Measurements from ENCODE around the gene C22orf39. TPM values are rescaled to one million over a fixed set of nuclear protein-coding genes. Genes with fewer than 3 reads are reported as not detected.

C22orf39 gene
- total and polyA plus RNA-seq, 10 of the 15 experiments (the other 5 are each of a cell fraction or from before 2014, with no cell fraction given): 6.7 to 47.0 (median 26.5) TPM

DNA sequence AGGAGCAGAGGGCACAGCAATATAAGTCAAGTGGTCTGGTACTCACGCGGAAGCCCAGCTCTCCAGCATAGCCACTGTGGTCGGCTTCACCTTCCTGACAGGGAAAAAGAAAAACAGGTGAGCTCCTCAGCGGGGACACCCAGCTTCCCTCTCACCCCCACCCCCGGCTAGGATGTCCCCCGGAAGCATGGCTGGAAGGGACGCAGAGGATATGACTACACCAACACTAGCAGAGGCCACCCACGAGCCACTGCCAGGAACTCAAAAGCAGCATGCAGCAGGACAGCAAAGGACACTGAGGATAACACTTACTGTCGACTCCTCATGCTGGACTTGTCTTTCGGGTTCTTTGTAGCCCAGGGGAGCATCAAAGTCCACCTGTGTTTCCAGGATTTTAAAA lies 9.0 kb upstream of the C22orf39 start:
- no peaks in the 10 kb centered on the region for H3K79me2 ChIP-seq (ENCODE audit: control insufficient read depth, insufficient read depth, low read length)
- no peak for ATAC-seq
- ChIA-PET CTCF (no interaction called here), RAD21 (ENCODE audit: unreplicated experiment) (no interaction called here), POLR2A (no interaction called here), SMC1A (ENCODE audit: uncharacterized antibody, unreplicated experiment) (no interaction called here)
- intact Hi-C loops (cut with micrococcal nuclease; ENCODE audit: unreplicated experiment): no loop called here
- no peak overlapping the region for H3K9ac ChIP-seq (ENCODE audit: control insufficient read depth, insufficient read depth, low read length)
- no peaks in the 10 kb centered on the region for H3K27me3 ChIP-seq (replicated peaks in 1 of 2; ENCODE audit: control insufficient read depth in 2 of 2, insufficient read depth in 2 of 2, low read length in 1 of 2)
- no peaks in the 10 kb centered on the region for H3K4me1 ChIP-seq (ENCODE audit: control insufficient read depth, insufficient read depth, low read length)
- peaks cover 31 to 40% of the 10 kb centered on the region in 2 experiments; a peak in 3 of 4 replicates for H3K36me3 ChIP-seq (ENCODE audit: control insufficient read depth in 2 of 2, insufficient read depth in 2 of 2, low read length in 1 of 2)
- H3K9me3 ChIP-seq (replicated peaks; ENCODE audit: control insufficient read depth, insufficient read depth, low read length): no peaks in the 10 kb centered on the region
- in situ Hi-C loops (cut with MboI): no loop called here
- no TSS peak for BruUV-seq (replicated peaks)
- TF ChIP-seq ATF7 (IDR thresholded peaks at IDR 0.05; ENCODE audit: low read depth) (no peak), SPI1 (IDR thresholded peaks at IDR 0.05; ENCODE audit: borderline replicate concordance, insufficient read depth, low read depth, low read length) (no peak)
- no peak overlapping the region for H3K4me3 ChIP-seq
- DNase-seq (ENCODE audit: low read depth, low spot score): no peak
- no peak overlapping the region for H2AFZ ChIP-seq (ENCODE audit: control insufficient read depth, low read depth, low read length)
- no peaks in the 10 kb centered on the region for H4K20me1 ChIP-seq (ENCODE audit: control insufficient read depth, insufficient read depth)
- FAIRE-seq: no peak
- WGBS (ENCODE audit: insufficient coverage, insufficient replicate concordance, low lambda C conversion rate, missing lambda C conversion rate): 93% methylated on average over 10 of the region's 10 CpGs
- H3K27ac ChIP-seq (ENCODE audit: control insufficient read depth, insufficient read depth): no peak overlapping the region
- H3K4me2 ChIP-seq (ENCODE audit: control insufficient read depth, insufficient read depth): no peak overlapping the region

DNA sequence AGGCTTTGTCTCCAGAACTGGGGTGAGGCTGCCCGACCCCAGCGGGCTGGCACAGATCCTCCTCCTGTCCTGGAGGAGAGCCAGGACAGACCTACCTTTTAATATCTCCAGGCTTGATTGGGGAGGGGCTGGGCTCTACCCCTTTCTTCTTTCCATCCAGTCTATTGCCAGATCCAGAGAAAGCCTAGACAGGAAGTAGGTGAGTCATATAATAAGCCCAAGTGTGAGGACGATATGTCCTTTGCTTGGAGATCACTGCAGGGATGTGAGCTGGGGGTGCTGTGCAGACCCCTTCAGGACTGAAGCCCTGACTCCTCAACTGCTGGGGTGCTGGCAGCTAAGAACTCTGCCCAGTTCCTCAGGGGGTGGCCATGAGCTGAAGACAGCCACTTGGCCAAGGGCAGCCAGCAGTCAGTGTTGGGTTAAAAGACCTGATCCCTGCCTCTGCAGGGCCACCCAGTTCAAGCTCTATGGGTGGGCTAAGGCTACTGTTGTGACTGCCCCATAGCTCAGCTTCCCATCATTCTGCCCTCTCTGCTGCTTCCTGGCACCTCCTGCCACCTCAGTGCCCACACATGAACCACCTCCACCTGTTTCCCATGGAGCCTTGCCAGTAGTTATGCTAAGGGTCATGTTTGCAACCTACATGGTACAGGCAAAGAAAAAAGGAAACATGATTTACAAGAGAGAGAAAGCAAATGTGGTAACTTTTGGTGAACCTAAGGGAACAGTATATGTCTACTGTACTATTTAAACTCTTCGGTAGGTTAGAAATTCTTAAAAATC lies 8.3 kb upstream of the C22orf39 start:
- SMC1A ChIA-PET (ENCODE audit: uncharacterized antibody, unreplicated experiment): interaction anchor here (0.6 kb wide), 1 partner anchor 612 kb away, joined by 3 read pairs; no protein-coding TSS in a partner anchor
- intact Hi-C loops (cut with micrococcal nuclease; ENCODE audit: unreplicated experiment) (no loop called here), in situ Hi-C loops (cut with MboI) (no loop called here)
- Histone ChIP-seq H3K4me3 (no peak overlapping the region), H3K79me2 (ENCODE audit: control insufficient read depth, insufficient read depth, low read length) (no peaks in the 10 kb centered on the region), H3K27ac (ENCODE audit: control insufficient read depth, insufficient read depth) (no peak overlapping the region), H3K4me2 (ENCODE audit: control insufficient read depth, insufficient read depth) (no peak overlapping the region), H3K27me3 (replicated peaks in 1 of 2; ENCODE audit: control insufficient read depth in 2 of 2, insufficient read depth in 2 of 2, low read length in 1 of 2) (no peaks in the 10 kb centered on the region), H2AFZ (ENCODE audit: control insufficient read depth, low read depth, low read length) (no peak overlapping the region), H3K4me1 (ENCODE audit: control insufficient read depth, insufficient read depth, low read length) (no peaks in the 10 kb centered on the region), H3K36me3 (ENCODE audit: control insufficient read depth in 2 of 2, insufficient read depth in 2 of 2, low read length in 1 of 2) (peaks cover 31 to 40% of the 10 kb centered on the region in 2 experiments; a peak in 3 of 4 replicates), H3K9me3 (replicated peaks; ENCODE audit: control insufficient read depth, insufficient read depth, low read length) (no peaks in the 10 kb centered on the region), H4K20me1 (ENCODE audit: control insufficient read depth, insufficient read depth) (no peaks in the 10 kb centered on the region), H3K9ac (ENCODE audit: control insufficient read depth, insufficient read depth, low read length) (no peak overlapping the region)
- DNase-seq (ENCODE audit: low read depth, low spot score) (no peak), FAIRE-seq (no peak), ATAC-seq (no peak)
- CTCF ChIA-PET: no interaction called here
- POLR2A ChIA-PET: no interaction called here
- no TSS peak for BruUV-seq (replicated peaks)
- 78% methylated on average over 4 of the region's 4 CpGs for WGBS (ENCODE audit: insufficient coverage, insufficient replicate concordance, low lambda C conversion rate, missing lambda C conversion rate)
- RAD21 ChIA-PET (ENCODE audit: unreplicated experiment): no interaction called here
- no peak for TF ChIP-seq ZNF384 (IDR thresholded peaks at IDR 0.05; ENCODE audit: borderline replicate concordance, low read depth, low read length)
- TF ChIP-seq, protein P1, sequence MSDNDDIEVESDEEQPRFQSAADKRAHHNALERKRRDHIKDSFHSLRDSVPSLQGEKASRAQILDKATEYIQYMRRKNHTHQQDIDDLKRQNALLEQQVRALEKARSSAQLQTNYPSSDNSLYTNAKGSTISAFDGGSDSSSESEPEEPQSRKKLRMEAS (IDR thresholded peaks at IDR 0.05; ENCODE audit: low read depth, low read length): no peak
- TF ChIP-seq TCF7 (IDR thresholded peaks at IDR 0.05; ENCODE audit: borderline replicate concordance): no peak
- TF ChIP-seq, protein P2, sequence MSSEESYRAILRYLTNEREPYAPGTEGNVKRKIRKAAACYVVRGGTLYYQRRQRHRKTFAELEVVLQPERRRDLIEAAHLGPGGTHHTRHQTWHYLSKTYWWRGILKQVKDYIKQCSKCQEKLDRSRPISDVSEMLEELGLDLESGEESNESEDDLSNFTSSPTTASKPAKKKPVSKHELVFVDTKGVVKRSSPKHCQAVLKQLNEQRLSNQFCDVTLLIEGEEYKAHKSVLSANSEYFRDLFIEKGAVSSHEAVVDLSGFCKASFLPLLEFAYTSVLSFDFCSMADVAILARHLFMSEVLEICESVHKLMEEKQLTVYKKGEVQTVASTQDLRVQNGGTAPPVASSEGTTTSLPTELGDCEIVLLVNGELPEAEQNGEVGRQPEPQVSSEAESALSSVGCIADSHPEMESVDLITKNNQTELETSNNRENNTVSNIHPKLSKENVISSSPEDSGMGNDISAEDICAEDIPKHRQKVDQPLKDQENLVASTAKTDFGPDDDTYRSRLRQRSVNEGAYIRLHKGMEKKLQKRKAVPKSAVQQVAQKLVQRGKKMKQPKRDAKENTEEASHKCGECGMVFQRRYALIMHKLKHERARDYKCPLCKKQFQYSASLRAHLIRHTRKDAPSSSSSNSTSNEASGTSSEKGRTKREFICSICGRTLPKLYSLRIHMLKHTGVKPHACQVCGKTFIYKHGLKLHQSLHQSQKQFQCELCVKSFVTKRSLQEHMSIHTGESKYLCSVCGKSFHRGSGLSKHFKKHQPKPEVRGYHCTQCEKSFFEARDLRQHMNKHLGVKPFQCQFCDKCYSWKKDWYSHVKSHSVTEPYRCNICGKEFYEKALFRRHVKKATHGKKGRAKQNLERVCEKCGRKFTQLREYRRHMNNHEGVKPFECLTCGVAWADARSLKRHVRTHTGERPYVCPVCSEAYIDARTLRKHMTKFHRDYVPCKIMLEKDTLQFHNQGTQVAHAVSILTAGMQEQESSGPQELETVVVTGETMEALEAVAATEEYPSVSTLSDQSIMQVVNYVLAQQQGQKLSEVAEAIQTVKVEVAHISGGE (CRISPR knock-in tag; IDR thresholded peaks at IDR 0.05): no peak
- TF ChIP-seq EP300 (IDR thresholded peaks at IDR 0.05; ENCODE audit: borderline replicate concordance in 1 of 2, control insufficient read depth in 1 of 2, low read depth in 2 of 2, low read length in 2 of 2): no peak
- TF ChIP-seq RAD51 (IDR thresholded peaks at IDR 0.05): no peak
- TF ChIP-seq RUNX3 (IDR thresholded peaks at IDR 0.05; ENCODE audit: low read length): no peak
- no peak for TF ChIP-seq ASH2L (IDR thresholded peaks at IDR 0.05; ENCODE audit: borderline replicate concordance, low read depth)
- TF ChIP-seq CBX3 (IDR thresholded peaks at IDR 0.05; ENCODE audit: borderline replicate concordance, low read depth): no peak
- no peak for TF ChIP-seq SMARCA5 (IDR thresholded peaks at IDR 0.05)
- no peak for TF ChIP-seq SIN3A (IDR thresholded peaks at IDR 0.05; ENCODE audit: low read depth, low read length)
- TF ChIP-seq PAX5 (IDR thresholded peaks at IDR 0.05; ENCODE audit: borderline replicate concordance, low read depth, low read length): no peak
- no peak for TF ChIP-seq SMAD5 (IDR thresholded peaks at IDR 0.05; ENCODE audit: low read depth)
